Fibroblast of pulmonary artery (primary cell): ENCODE results near the gene MAGI2.

Experiments
- DNase-seq: peaks from one replicate; pipeline ENCODE4 v3.0.0-alpha.2; 2010; ENCODE audit warnings: low read depth
- H3K4me3 ChIP-seq: replicated peaks from 2 replicates; pipeline ENCODE4 v1.5.1; 2011; ENCODE audit warnings: low read depth, mild to moderate bottlenecking, control low read depth, low read length, moderate library complexity
- TF ChIP-seq, protein P1 (sequence below): IDR thresholded peaks from 2 replicates; pipeline ENCODE4 v1.5.1; 2011; ENCODE audit warnings: mild to moderate bottlenecking, control low read depth, low read length, inconsistent platforms; ENCODE audit errors: missing control alignments

Gene MAGI2

GRCh38 chr7:78620920-78621319, 832.5 kb downstream of the MAGI2 start:
- DNase-seq = peak; percentile 13

DNA sequence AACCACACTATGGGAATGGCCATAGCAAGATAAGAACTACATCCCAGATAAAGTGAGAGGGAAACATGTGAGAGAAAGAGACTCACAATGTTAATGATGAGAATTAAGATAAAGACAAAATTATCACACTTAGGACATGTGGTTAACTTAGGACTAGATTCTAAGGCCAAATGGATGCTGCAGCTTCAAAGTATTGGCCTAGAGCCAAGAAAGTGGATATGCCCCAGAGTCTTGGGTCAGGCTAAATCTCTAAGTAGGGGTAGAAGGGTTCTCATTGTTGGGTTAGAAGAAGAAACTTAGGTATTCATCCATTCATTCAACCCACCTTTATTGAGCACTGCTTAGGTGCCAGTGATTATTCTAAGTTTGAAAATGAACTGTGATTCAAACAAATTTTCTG, 836.9 kb downstream of the MAGI2 start:
- TF ChIP-seq, protein P1, sequence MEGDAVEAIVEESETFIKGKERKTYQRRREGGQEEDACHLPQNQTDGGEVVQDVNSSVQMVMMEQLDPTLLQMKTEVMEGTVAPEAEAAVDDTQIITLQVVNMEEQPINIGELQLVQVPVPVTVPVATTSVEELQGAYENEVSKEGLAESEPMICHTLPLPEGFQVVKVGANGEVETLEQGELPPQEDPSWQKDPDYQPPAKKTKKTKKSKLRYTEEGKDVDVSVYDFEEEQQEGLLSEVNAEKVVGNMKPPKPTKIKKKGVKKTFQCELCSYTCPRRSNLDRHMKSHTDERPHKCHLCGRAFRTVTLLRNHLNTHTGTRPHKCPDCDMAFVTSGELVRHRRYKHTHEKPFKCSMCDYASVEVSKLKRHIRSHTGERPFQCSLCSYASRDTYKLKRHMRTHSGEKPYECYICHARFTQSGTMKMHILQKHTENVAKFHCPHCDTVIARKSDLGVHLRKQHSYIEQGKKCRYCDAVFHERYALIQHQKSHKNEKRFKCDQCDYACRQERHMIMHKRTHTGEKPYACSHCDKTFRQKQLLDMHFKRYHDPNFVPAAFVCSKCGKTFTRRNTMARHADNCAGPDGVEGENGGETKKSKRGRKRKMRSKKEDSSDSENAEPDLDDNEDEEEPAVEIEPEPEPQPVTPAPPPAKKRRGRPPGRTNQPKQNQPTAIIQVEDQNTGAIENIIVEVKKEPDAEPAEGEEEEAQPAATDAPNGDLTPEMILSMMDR = no peak
- DNase-seq = no peak
- no peak overlapping the region for H3K4me3 ChIP-seq

More at GRCh38 chr7:78620920-78621319, 832.5 kb downstream of the MAGI2 start:
- TF ChIP-seq, protein P1 = no peak
- H3K4me3 ChIP-seq = no peak overlapping the region

DNA sequence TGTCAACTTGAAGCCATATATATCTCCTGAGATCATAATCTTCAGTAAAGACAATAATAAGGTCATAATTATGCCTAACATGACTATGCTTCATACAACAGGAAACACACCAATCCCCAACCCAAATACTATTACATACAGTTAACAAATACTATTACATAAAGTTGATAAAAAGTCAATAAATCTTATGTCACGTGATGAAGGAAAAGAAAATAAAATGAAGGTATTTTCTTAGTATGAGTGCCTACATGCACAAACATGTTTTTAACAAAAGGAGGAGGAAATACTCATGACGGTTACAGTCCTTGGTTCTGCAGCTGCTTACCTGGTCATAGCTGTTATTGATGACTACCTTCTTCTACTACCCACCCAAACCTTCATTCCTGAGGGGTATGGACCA, 844.2 kb downstream of the MAGI2 start:
- TF ChIP-seq, protein P1 = no peak
- H3K4me3 ChIP-seq = no peak overlapping the region
- DNase-seq = no peak

DNA sequence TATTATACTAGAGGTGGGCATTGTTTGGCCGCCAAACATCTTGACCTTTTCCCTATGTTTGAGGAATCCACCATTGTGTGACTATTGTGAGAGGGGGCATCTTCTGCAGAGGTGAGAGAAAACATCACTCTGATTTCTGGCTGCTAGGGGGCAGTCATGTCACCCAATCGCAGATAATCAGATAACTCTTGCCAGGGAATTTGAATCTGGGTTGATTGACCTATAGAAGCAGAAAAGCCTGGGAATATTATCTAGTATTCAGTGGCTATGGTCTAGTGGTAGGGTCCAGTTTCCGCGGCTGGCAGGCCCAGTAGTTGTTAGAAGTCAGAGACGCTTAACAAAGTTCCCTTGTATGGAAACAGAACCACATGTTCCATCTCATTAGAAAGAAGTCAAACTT, 846.4 kb downstream of the MAGI2 start:
- TF ChIP-seq, protein P1 = no peak
- DNase-seq = no peak
- H3K4me3 ChIP-seq = no peak overlapping the region

DNA sequence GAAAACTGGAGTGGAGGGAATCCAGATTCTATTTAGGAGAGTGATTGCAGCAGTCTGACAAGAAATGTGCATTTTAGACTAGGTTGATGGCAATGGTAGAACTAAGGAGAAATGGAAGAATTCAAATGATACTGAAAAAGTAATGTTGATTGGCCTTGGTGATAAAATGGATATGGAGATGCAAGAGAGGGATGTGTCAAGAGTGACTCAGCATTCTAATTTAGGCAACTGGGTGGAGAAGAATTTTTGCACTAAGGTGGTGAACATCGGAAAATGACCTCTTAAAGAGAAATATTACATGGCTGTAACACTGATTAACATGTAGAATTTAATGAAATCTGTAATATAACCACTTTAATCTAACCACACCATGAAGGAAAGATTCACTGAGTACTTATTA, 848.3 kb downstream of the MAGI2 start:
- DNase-seq = no peak
- TF ChIP-seq, protein P1 = no peak

GRCh38 chr7:78601728-78602127, 851.7 kb downstream of the MAGI2 start:
- H3K4me3 ChIP-seq = no peak overlapping the region
- TF ChIP-seq, protein P1 = no peak
- no peak for DNase-seq

More for the DNA sequence above, 848.3 kb downstream of the MAGI2 start:
- H3K4me3 ChIP-seq = no peak overlapping the region

GRCh38 chr7:78594156-78594555, 859.3 kb downstream of the MAGI2 start:
- DNase-seq = no peak
- no peak overlapping the region for H3K4me3 ChIP-seq
- TF ChIP-seq, protein P1 = no peak
